GM23338 (cell line): ENCODE measurements around the gene ZNF512. TPM values are rescaled to one million over a fixed set of nuclear protein-coding genes. Genes with fewer than 3 reads are reported as not detected.

Experiments
- ATAC-seq: fragments of 200-7000 bp; cut with Tn5 transposase; 3 replicates; pipeline ENCODE4 v1.9.1; 2020
- DNase-seq: peaks from one replicate; pipeline ENCODE4 v3.0.0-alpha.2; 2015; ENCODE audit warnings: low spot score
- H2AFZ ChIP-seq: fragments of 200-600 bp; sonication (generic); 2 replicates; pipeline ENCODE4 v1.8.0; 2016; ENCODE audit warnings: antibody characterized with exemption, mild to moderate bottlenecking, moderate library complexity
- H3F3A ChIP-seq: fragments of 200-600 bp; sonication (generic); replicated peaks from 2 replicates; pipeline ENCODE4 v1.8.0; 2017; ENCODE audit warnings: antibody characterized with exemption, mixed run types, low read depth
- H3K27ac ChIP-seq: fragments of 200-600 bp; sonication (generic); 2 replicates; pipeline ENCODE4 v1.6.1; 2016; ENCODE audit warnings: low read depth
- H3K27me3 ChIP-seq: fragments of 200-600 bp; sonication (generic); 2 replicates; pipeline ENCODE4 v1.8.0; 2016; ENCODE audit warnings: mild to moderate bottlenecking, mixed run types, moderate library complexity; ENCODE audit not compliant: insufficient read depth
- H3K36me3 ChIP-seq: fragments of 200-600 bp; sonication (generic); 2 replicates; pipeline ENCODE4 v1.8.0; 2016; ENCODE audit warnings: mild to moderate bottlenecking; ENCODE audit not compliant: insufficient read depth
- H3K4me1 ChIP-seq: fragments of 200-600 bp; sonication (generic); 2 replicates; pipeline ENCODE4 v1.8.0; 2016; ENCODE audit warnings: mild to moderate bottlenecking, moderate library complexity; ENCODE audit not compliant: insufficient read depth
- H3K4me2 ChIP-seq: fragments of 200-600 bp; sonication (generic); 2 replicates; pipeline ENCODE4 v1.7.1; 2017; ENCODE audit warnings: mixed run types
- H3K4me3 ChIP-seq: fragments of 200-600 bp; sonication (generic); 2 replicates; pipeline ENCODE4 v1.6.1; 2016; ENCODE audit warnings: mixed run types
- H3K79me2 ChIP-seq: fragments of 200-600 bp; sonication (generic); replicated peaks from 2 replicates; pipeline ENCODE4 v1.8.0; 2017; ENCODE audit warnings: mild to moderate bottlenecking; ENCODE audit not compliant: insufficient read depth
- H3K9me2 ChIP-seq: fragments of 200-600 bp; sonication (generic); 2 replicates; pipeline ENCODE4 v1.8.0; 2017; ENCODE audit not compliant: insufficient read depth
- H4K20me1 ChIP-seq: fragments of 200-600 bp; sonication (generic); replicated peaks from 2 replicates; pipeline ENCODE4 v1.8.0; 2017; ENCODE audit warnings: mild to moderate bottlenecking; ENCODE audit not compliant: insufficient read depth
- H3K27ac Mint-ChIP-seq: 2 replicates; pipeline ENCODE4 v1.8.0; 2020; ENCODE audit warnings: inconsistent platforms, mild to moderate bottlenecking, moderate library complexity, mixed read lengths
- H3K27me3 Mint-ChIP-seq: 3 replicates; pipeline ENCODE4 v1.8.0; 2022; ENCODE audit warnings: low read depth, mild to moderate bottlenecking, moderate library complexity, mixed read lengths, inconsistent platforms; ENCODE audit not compliant: insufficient read depth, poor library complexity
- H3K36me3 Mint-ChIP-seq: 3 replicates; pipeline ENCODE4 v1.8.0; 2021; ENCODE audit warnings: low read depth, mild to moderate bottlenecking, inconsistent platforms, moderate library complexity, mixed read lengths
- H3K4me1 Mint-ChIP-seq: 3 replicates; pipeline ENCODE4 v1.8.0; 2020; ENCODE audit warnings: mild to moderate bottlenecking, inconsistent platforms, mixed read lengths
- H3K4me3 Mint-ChIP-seq: 3 replicates; pipeline ENCODE4 v1.8.0; 2021; ENCODE audit warnings: moderate library complexity, mild to moderate bottlenecking, inconsistent platforms, mixed read lengths
- H3K9me3 Mint-ChIP-seq: 3 replicates; pipeline ENCODE4 v1.8.0; 2020; ENCODE audit warnings: moderate library complexity, mild to moderate bottlenecking, inconsistent platforms, mixed read lengths
- CREB1 ChIP-seq: fragments of 250-450 bp; sonication (Bioruptor Pico); IDR thresholded peaks from 2 replicates; pipeline ENCODE4 v1.5.0; 2020; ENCODE audit warnings: low read depth, mild to moderate bottlenecking, moderate library complexity
- EZH2 ChIP-seq: fragments of 200-600 bp; sonication (generic); IDR thresholded peaks from one replicate; pipeline ENCODE4 v1.8.0; 2017; ENCODE audit warnings: antibody characterized with exemption, mild to moderate bottlenecking, low read depth; ENCODE audit not compliant: unreplicated experiment
- EZH2phosphoT487 ChIP-seq: fragments of 200-600 bp; sonication (generic); IDR thresholded peaks from one replicate; pipeline ENCODE4 v1.8.1; 2018; ENCODE audit warnings: antibody characterized with exemption; ENCODE audit not compliant: unreplicated experiment
- JUNB ChIP-seq: IDR thresholded peaks from one replicate; pipeline ENCODE4 v1.6.1; 2016; ENCODE audit warnings: antibody characterized with exemption; ENCODE audit not compliant: unreplicated experiment
- NANOG ChIP-seq: IDR thresholded peaks from 2 replicates; pipeline ENCODE4 v1.6.1; 2016; ENCODE audit warnings: antibody characterized with exemption, borderline replicate concordance
- POLR2AphosphoS5 ChIP-seq: IDR thresholded peaks from 2 replicates; pipeline ENCODE4 v1.6.1; 2016; ENCODE audit warnings: antibody characterized with exemption, low read depth
- REST ChIP-seq: IDR thresholded peaks from one replicate; pipeline ENCODE4 v1.6.1; 2018; ENCODE audit warnings: antibody characterized with exemption; ENCODE audit not compliant: unreplicated experiment
- STAT1 ChIP-seq: IDR thresholded peaks from one replicate; pipeline ENCODE4 v1.6.1; 2016; ENCODE audit warnings: antibody characterized with exemption; ENCODE audit not compliant: unreplicated experiment
- ZNF114 ChIP-seq: fragments of 250-450 bp; sonication (Bioruptor Pico); IDR thresholded peaks from 2 replicates; pipeline ENCODE4 v1.5.0; 2020; ENCODE audit warnings: mild to moderate bottlenecking, moderate library complexity
- ZNF331 ChIP-seq: fragments of 250-450 bp; sonication (Bioruptor Pico); IDR thresholded peaks from 2 replicates; pipeline ENCODE4 v1.5.0; 2020; ENCODE audit warnings: low read depth, mild to moderate bottlenecking, moderate library complexity
- ZNF462 ChIP-seq: fragments of 250-450 bp; sonication (Bioruptor Pico); IDR thresholded peaks from 2 replicates; pipeline ENCODE4 v1.5.0; 2020; ENCODE audit warnings: mild to moderate bottlenecking, moderate library complexity
- polyA plus RNA-seq: library from polyadenylated mRNA; unstranded; fragments of >200 nt; fragmentation: Nextera tagmentation; extraction: Ambion mirVana; gene quantifications from 2 replicates; pipeline ENCODE4 v1.2.1, GENCODE V29; 2016
- total RNA-seq: library from RNA; depleted of rRNA; stranded (reverse); fragments of >200 nt; shearing (Covaris generic); gene quantifications from 2 replicates; pipeline ENCODE4 v1.2.3, GENCODE V29; 2014
- TF ChIP-seq, protein P1 (sequence below), 2 experiments: fragments of 200-600 bp in 1 of 2; sonication (generic) in 1 of 2; conservative IDR thresholded peaks; 2 replicates each; pipeline versions ENCODE4 v1.5.1 to v1.6.1; 2016 to 2017; ENCODE audit warnings: antibody characterized with exemption in 2 of 2, low read depth in 2 of 2, mild to moderate bottlenecking in 2 of 2, moderate library complexity in 1 of 2
- TF ChIP-seq, protein P2 (sequence below): IDR thresholded peaks from 2 replicates; pipeline ENCODE4 v1.6.1; 2016; ENCODE audit warnings: antibody characterized with exemption

The ZNF512 gene
- total and polyA plus RNA-seq, 2 experiments from 2014 or later: 26.0 to 38.4 TPM

- DNase-seq (no peak), ATAC-seq (no peak)
- H3K27ac Mint-ChIP-seq: no peak overlapping the region
- H3K27me3 Mint-ChIP-seq: peaks cover 7% of the 10 kb centered on the region
- no peak for TF ChIP-seq ZNF462 (CRISPR knock-in tag)
- no peak for TF ChIP-seq ZNF331 (CRISPR knock-in tag)
- TF ChIP-seq NANOG: no peak
- TF ChIP-seq POLR2AphosphoS5: no peak
- TF ChIP-seq STAT1: no peak
- TF ChIP-seq, protein P1, sequence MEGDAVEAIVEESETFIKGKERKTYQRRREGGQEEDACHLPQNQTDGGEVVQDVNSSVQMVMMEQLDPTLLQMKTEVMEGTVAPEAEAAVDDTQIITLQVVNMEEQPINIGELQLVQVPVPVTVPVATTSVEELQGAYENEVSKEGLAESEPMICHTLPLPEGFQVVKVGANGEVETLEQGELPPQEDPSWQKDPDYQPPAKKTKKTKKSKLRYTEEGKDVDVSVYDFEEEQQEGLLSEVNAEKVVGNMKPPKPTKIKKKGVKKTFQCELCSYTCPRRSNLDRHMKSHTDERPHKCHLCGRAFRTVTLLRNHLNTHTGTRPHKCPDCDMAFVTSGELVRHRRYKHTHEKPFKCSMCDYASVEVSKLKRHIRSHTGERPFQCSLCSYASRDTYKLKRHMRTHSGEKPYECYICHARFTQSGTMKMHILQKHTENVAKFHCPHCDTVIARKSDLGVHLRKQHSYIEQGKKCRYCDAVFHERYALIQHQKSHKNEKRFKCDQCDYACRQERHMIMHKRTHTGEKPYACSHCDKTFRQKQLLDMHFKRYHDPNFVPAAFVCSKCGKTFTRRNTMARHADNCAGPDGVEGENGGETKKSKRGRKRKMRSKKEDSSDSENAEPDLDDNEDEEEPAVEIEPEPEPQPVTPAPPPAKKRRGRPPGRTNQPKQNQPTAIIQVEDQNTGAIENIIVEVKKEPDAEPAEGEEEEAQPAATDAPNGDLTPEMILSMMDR (conservative IDR thresholded peaks at IDR 0.05; ENCODE audit: low read depth in 2 of 2): no peak
- TF ChIP-seq, protein P2, sequence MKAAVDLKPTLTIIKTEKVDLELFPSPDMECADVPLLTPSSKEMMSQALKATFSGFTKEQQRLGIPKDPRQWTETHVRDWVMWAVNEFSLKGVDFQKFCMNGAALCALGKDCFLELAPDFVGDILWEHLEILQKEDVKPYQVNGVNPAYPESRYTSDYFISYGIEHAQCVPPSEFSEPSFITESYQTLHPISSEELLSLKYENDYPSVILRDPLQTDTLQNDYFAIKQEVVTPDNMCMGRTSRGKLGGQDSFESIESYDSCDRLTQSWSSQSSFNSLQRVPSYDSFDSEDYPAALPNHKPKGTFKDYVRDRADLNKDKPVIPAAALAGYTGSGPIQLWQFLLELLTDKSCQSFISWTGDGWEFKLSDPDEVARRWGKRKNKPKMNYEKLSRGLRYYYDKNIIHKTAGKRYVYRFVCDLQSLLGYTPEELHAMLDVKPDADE: no peak
- no peak for TF ChIP-seq EZH2phosphoT487
- no peak for TF ChIP-seq REST
- TF ChIP-seq ZNF114 (CRISPR knock-in tag): no peak
- TF ChIP-seq CREB1: no peak
- TF ChIP-seq EZH2: no peak
- TF ChIP-seq JUNB: no peak
- no peak overlapping the region; the same call in 2 of the 3 replicates for H3K4me3 Mint-ChIP-seq
- H3K27me3 ChIP-seq: no peaks in the 10 kb centered on the region
- H3K9me2 ChIP-seq: no peaks in the 10 kb centered on the region
- peaks cover 27% of the 10 kb centered on the region for H3K79me2 ChIP-seq
- H4K20me1 ChIP-seq: no peaks in the 10 kb centered on the region; the same call in 1 of the 2 replicates
- H3K4me3 ChIP-seq: no peak overlapping the region
- no peaks in the 10 kb centered on the region; the same call in 2 of the 3 replicates for H3K9me3 Mint-ChIP-seq
- H3K36me3 ChIP-seq: peaks cover 6% of the 10 kb centered on the region; the same call in 1 of the 2 replicates
- no peak overlapping the region for H2AFZ ChIP-seq
- no peaks in the 10 kb centered on the region for H3F3A ChIP-seq
- no peak overlapping the region for H3K4me2 ChIP-seq
- peaks cover 36% of the 10 kb centered on the region for H3K36me3 Mint-ChIP-seq
- peaks cover 8% of the 10 kb centered on the region; the same call in 1 of the 3 replicates for H3K4me1 Mint-ChIP-seq
- H3K4me1 ChIP-seq: peaks cover 14% of the 10 kb centered on the region
- no peak overlapping the region for H3K27ac ChIP-seq
Measured at GRCh38 chr2:27661371-27661770, 78.5 kb downstream of the ZNF512 start.
